B cell (primary cell): ENCODE measurements around the gene C6orf52.

ENCODE experiments used
- CTCF ChIP-seq: fragments of 200-600 bp; IDR thresholded peaks from one replicate; pipeline ENCODE4 v1.8.0; 2022; ENCODE audit warnings: antibody characterized with exemption, mild to moderate bottlenecking
- EZH2 ChIP-seq: IDR thresholded peaks from 2 replicates; pipeline ENCODE4 v1.6.1; 2012; ENCODE audit warnings: borderline replicate concordance, low read depth, mild to moderate bottlenecking, moderate library complexity, low read length; ENCODE audit not compliant: insufficient read depth, poor library complexity, severe bottlenecking

GRCh38 chr6:10678456-10678855 is 16.0 kb downstream of the C6orf52 start:
- TF ChIP-seq CTCF (no peak), EZH2 (no peak)
